Stomach (tissue), 9 donors: ENCODE measurements around the gene ZFP64. TPM values are rescaled to one million over a fixed set of nuclear protein-coding genes. Genes with fewer than 3 reads are reported as not detected.

ENCODE experiments used
- DNase-seq, 2 donors: peaks; one replicate each; pipeline versions ENCODE4 v3.0.0 to v3.0.0-alpha.2; 2013 to 2019
- H3K27ac ChIP-seq, 5 donors: fragments of 200-600 bp in 4 of 5; sonication (generic) in 4 of 5; one replicate each; pipeline ENCODE4 v1.5.1; 2013 to 2019; ENCODE audit warnings: mild to moderate bottlenecking in 1 of 5, moderate library complexity in 1 of 5
- H3K27me3 ChIP-seq, 3 donors: fragments of 200-600 bp; sonication (generic); one replicate each; pipeline ENCODE4 v1.5.1; 2017 to 2019; ENCODE audit warnings: mixed run types in 1 of 3
- H3K36me3 ChIP-seq, 4 donors: fragments of 200-600 bp; sonication (generic); 1 replicate in 3 of 4; 2 replicates in 1 of 4; pipeline ENCODE4 v1.5.1; 2016 to 2019
- H3K4me1 ChIP-seq, 4 donors: fragments of 200-600 bp; sonication (generic); one replicate each; pipeline ENCODE4 v1.5.1; 2016 to 2019
- H3K4me3 ChIP-seq, 4 donors: fragments of 200-600 bp; sonication (generic) in 3 of 4; one replicate each; pipeline ENCODE4 v1.5.1; 2016 to 2019; ENCODE audit warnings: mild to moderate bottlenecking in 1 of 4
- H3K9me3 ChIP-seq, 4 donors: fragments of 200-600 bp; sonication (generic); one replicate each; pipeline ENCODE4 v1.5.1; 2016 to 2019
- EP300 ChIP-seq: sonication (generic); formaldehyde crosslinking; IDR thresholded peaks from one replicate; pipeline ENCODE4 v1.6.1; 2017; ENCODE audit warnings: antibody characterized with exemption
- POLR2A ChIP-seq, 4 donors: fragments of 450-650 bp; IDR thresholded peaks; one replicate each; pipeline ENCODE4 v1.6.1; 2016; ENCODE audit warnings: antibody characterized with exemption in 4 of 4, control low read depth in 2 of 4, mild to moderate bottlenecking in 1 of 4, moderate library complexity in 1 of 4
- POLR2AphosphoS5 ChIP-seq, 3 donors: sonication (generic); formaldehyde crosslinking; IDR thresholded peaks; one replicate each; pipeline ENCODE4 v1.6.1; 2016; ENCODE audit warnings: antibody characterized with exemption in 3 of 3
- WGBS, 5 donors: extraction: QIAGEN DNeasy Blood & Tissue Kit in 3 of 5; methylation state at CpG; one replicate each; pipeline versions ENCODE4 v1.1.5 to v1.1.7; 2013 to 2018; 5-methylcytosine and 5-hydroxymethylcytosine counted together
- intact Hi-C: fragments of 100-400 bp; cut with DNase I; formaldehyde crosslinking; loops from one replicate; pipeline ENCODE4 v1.15.1; 2023; ENCODE audit warnings: low total_unique reads
- polyA plus RNA-seq, 3 donors: library from polyadenylated mRNA; stranded (reverse); fragments of 200-250 nt; gene quantifications; one replicate each; pipeline ENCODE4 v1.2.3, GENCODE V29; 2013
- total RNA-seq, 5 donors: library from RNA; depleted of rRNA; stranded (reverse); fragments of >200 nt; gene quantifications; one replicate each; pipeline versions ENCODE4 v1.1.0 to v1.2.3, GENCODE V29; 2014 to 2016
- TF ChIP-seq, protein P1 (sequence below), 7 experiments: fragments of 450-650 bp in 4 of 7; fragments of 200-600 bp in 3 of 7; sonication (generic) in 3 of 7; IDR thresholded peaks; one replicate each; pipeline ENCODE4 v1.5.1; 2016 to 2019; ENCODE audit warnings: antibody characterized with exemption in 7 of 7, control low read depth in 2 of 7, mild to moderate bottlenecking in 1 of 7
- donor health status: healthy with polysubstance abuse.
- donor health status: Bipolar disorder and iron deficiency.
- donor health status: healthy.

Gene ZFP64
- total and polyA plus RNA-seq, 8 donors: 3.4 to 40.0 (median 8.9) TPM

DNA sequence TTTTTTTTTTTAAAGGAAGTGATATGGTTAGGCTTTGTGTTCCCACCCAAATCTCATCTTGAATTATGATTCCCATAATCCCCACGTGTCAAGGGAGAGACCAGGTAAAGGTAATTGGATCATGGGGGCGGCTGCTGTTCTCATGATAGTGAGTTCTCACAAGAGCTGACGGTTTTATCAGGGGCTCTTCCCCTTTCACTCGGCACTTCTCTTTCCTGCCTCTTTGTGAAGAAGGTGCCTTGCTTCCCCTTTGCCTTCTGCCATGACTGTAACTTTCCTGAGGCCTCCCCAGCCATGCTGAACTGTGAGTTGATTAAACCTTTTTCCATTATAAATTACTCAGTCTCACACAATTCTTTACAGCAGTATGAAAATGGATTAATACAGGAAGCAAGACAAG lies 64.3 kb downstream of the ZFP64 start:
- Histone ChIP-seq H3K4me1 (no peaks in the 10 kb centered on the region), H3K27ac (no peak overlapping the region), H3K27me3 (no peaks in the 10 kb centered on the region), H3K9me3 (no peaks in the 10 kb centered on the region), H3K36me3 (no peaks in the 10 kb centered on the region), H3K4me3 (no peak overlapping the region)
- no peak for DNase-seq
- WGBS, 5 donors: 70 to 81% (median 80%) methylated on average over 4 of the region's 4 CpGs
- intact Hi-C loops: no loop called here
- TF ChIP-seq POLR2AphosphoS5 (IDR thresholded peaks at IDR 0.05) (no peak), EP300 (no peak), POLR2A (IDR thresholded peaks at IDR 0.05) (no peak)
- TF ChIP-seq, protein P1, sequence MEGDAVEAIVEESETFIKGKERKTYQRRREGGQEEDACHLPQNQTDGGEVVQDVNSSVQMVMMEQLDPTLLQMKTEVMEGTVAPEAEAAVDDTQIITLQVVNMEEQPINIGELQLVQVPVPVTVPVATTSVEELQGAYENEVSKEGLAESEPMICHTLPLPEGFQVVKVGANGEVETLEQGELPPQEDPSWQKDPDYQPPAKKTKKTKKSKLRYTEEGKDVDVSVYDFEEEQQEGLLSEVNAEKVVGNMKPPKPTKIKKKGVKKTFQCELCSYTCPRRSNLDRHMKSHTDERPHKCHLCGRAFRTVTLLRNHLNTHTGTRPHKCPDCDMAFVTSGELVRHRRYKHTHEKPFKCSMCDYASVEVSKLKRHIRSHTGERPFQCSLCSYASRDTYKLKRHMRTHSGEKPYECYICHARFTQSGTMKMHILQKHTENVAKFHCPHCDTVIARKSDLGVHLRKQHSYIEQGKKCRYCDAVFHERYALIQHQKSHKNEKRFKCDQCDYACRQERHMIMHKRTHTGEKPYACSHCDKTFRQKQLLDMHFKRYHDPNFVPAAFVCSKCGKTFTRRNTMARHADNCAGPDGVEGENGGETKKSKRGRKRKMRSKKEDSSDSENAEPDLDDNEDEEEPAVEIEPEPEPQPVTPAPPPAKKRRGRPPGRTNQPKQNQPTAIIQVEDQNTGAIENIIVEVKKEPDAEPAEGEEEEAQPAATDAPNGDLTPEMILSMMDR (IDR thresholded peaks at IDR 0.05): no peak

DNA sequence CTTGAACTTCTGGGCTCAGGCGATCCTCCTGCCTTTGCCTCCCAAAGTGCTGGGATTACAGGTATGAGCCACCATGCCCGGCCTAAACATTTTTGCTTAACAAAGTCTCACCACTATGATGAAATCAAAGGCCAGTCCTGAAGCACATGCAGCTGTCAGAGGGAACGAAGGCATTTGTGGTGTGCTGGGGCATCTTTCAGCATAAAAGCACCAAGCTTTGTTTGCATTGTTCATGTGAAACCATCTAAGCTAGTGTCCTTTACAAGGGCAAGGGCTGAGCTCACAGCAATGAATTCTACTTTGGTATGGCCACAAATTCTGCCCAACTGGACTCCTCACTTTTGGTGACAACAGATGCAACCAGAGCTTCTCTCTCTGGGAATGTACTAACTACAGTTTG lies 66.8 kb downstream of the ZFP64 start:
- peaks cover 0 to 11% (median 0%) of the 10 kb centered on the region in 4 donors for H3K36me3 ChIP-seq
- DNase-seq: no peak
- TF ChIP-seq, protein P1 (IDR thresholded peaks at IDR 0.05): no peak
- TF ChIP-seq EP300 (no peak), POLR2AphosphoS5 (IDR thresholded peaks at IDR 0.05) (no peak)
- no peaks in the 10 kb centered on the region for H3K4me1 ChIP-seq
- H3K4me3 ChIP-seq: no peak overlapping the region
- H3K27ac ChIP-seq: no peak overlapping the region
- 87 to 96% (median 92%) methylated on average over 3 of the region's 3 CpGs for WGBS, 5 donors
- no peaks in the 10 kb centered on the region for H3K27me3 ChIP-seq
- H3K9me3 ChIP-seq: no peaks in the 10 kb centered on the region
- intact Hi-C loops: no loop called here

DNA sequence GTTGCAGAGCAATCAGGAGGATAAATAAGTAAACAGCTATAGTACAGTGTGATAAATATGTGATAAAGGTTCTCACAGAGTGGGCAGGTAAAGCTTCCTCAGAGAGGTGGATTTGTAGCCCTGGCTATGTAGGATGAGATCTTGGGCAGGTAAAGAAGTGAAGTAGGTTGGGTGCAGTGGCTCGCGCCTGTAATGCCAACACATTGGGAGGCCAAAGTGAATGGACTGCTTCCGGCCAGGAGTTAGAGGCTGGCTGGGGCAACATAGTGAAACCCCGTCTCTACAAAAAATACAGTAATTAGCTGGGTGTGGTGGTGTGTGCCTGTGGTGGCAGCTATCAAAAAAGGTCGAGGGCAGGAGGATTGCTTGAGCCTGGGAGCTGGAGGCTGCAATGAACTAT lies 72.9 kb downstream of the ZFP64 start:
- no peak for TF ChIP-seq POLR2AphosphoS5 (IDR thresholded peaks at IDR 0.05)
- TF ChIP-seq, protein P1 (IDR thresholded peaks at IDR 0.05): no peak
- no peak for TF ChIP-seq EP300
- no peak for TF ChIP-seq POLR2A (IDR thresholded peaks at IDR 0.05)
- Histone ChIP-seq H3K9me3 (no peaks in the 10 kb centered on the region), H3K36me3 (peaks cover 0 to 26% (median 7%) of the 10 kb centered on the region in 4 donors), H3K27me3 (no peaks in the 10 kb centered on the region), H3K4me3 (no peak overlapping the region), H3K27ac (no peak overlapping the region), H3K4me1 (no peaks in the 10 kb centered on the region)
- no peak for DNase-seq
- intact Hi-C loops: no loop called here
- 85 to 93% (median 88%) methylated on average over 5 of the region's 5 CpGs for WGBS, 5 donors

DNA sequence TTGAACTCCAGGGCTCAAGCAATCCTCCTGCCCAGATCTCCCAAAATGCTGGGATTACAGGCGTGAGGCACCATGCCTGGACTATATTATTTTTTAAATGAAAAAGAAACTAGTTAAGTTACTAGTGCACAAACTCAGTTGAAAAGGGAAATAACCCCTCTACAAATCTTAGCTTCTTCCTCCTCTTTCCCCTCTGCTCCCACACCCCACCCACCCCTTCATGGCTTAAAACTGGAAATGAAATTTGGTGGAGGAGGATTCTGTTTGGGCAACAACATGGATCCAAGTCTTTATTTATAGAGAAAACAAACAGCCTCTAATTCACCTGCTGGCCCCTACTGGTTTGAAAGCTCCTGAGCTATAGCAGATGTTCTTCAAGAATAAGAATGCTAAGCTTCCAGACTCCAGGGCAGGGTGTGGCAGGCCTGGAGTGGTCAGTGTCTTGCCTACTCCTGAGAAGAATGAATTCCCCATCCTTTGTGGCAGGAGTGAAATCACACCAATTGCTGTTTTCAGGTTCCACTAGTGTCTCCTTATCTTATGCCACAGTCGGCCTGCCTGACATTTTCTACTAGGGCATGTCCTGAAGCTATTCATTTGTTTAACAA lies 73.5 kb downstream of the ZFP64 start:
- Histone ChIP-seq H3K36me3 (peaks cover 0 to 26% (median 7%) of the 10 kb centered on the region in 4 donors), H3K27ac (no peak overlapping the region), H3K4me1 (no peaks in the 10 kb centered on the region), H3K9me3 (no peaks in the 10 kb centered on the region), H3K4me3 (no peak overlapping the region), H3K27me3 (no peaks in the 10 kb centered on the region)
- intact Hi-C loops: no loop called here
- 54 to 95% (median 92%) methylated on average over 2 of the region's 2 CpGs for WGBS, 5 donors
- no peak for DNase-seq
- TF ChIP-seq, protein P1 (IDR thresholded peaks at IDR 0.05): no peak
- TF ChIP-seq POLR2AphosphoS5 (IDR thresholded peaks at IDR 0.05): no peak
- no peak for TF ChIP-seq EP300
- no peak for TF ChIP-seq POLR2A (IDR thresholded peaks at IDR 0.05)
